Measurements from ENCODE around the gene ITPKC.

DNA sequence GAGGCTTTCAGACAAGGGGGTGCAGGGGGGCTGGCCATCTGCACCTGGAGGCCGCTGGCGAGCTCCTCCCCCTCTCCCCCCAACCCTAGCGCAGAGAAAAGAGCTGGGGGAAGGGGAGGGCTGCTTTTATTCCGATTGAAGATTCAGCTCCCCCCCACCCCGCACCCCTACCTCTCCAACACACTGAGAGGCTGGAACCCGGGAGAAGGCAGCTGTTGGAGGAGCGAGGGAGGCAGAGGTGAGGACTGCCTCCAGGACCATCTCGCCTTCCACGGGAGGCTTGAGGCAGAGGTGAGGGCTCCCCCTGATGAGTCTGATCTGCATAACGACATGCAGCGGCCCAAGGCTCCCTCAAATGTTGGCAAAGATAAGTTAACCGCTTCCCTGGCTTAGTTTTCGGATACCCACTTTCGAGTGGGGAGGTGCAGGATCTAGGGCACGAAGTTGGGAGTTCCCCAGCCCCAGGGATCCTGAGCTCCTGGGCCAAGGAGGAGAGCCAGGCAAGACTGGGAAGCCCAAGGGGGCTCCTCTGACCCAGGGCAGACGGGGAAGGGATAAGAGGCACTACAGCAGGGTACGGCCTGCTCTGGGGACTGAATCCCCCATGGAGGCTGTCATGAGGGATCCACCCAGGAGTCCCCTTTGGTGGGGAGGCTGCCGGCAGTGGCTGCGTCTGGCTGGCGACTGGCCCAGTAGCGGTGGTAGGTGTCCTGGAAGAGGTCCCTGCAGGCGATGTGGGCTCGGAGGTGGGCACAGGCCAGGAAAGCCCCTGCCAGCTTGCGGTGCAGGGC lies 25.3 kb upstream of the ITPKC start:
- TF ChIP-seq TCF7L2 (IDR thresholded peaks at IDR 0.05; ENCODE audit: low read depth, low read length) = no peak
- TF ChIP-seq CTCF (CRISPR knock-in tag; IDR thresholded peaks at IDR 0.05) = no peak
- TF ChIP-seq CHD2 (IDR thresholded peaks at IDR 0.05; ENCODE audit: low read depth, low read length) = no peak
- no peak for TF ChIP-seq POLR2AphosphoS5 (IDR thresholded peaks at IDR 0.05; ENCODE audit: low read depth, low read length)
- TF ChIP-seq, protein P1, sequence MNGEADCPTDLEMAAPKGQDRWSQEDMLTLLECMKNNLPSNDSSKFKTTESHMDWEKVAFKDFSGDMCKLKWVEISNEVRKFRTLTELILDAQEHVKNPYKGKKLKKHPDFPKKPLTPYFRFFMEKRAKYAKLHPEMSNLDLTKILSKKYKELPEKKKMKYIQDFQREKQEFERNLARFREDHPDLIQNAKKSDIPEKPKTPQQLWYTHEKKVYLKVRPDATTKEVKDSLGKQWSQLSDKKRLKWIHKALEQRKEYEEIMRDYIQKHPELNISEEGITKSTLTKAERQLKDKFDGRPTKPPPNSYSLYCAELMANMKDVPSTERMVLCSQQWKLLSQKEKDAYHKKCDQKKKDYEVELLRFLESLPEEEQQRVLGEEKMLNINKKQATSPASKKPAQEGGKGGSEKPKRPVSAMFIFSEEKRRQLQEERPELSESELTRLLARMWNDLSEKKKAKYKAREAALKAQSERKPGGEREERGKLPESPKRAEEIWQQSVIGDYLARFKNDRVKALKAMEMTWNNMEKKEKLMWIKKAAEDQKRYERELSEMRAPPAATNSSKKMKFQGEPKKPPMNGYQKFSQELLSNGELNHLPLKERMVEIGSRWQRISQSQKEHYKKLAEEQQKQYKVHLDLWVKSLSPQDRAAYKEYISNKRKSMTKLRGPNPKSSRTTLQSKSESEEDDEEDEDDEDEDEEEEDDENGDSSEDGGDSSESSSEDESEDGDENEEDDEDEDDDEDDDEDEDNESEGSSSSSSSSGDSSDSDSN (CRISPR knock-in tag; IDR thresholded peaks at IDR 0.05) = no peak
- TF ChIP-seq NCOA5 (CRISPR knock-in tag; IDR thresholded peaks at IDR 0.05) = no peak
- TF ChIP-seq ZNF121 (CRISPR knock-in tag; IDR thresholded peaks at IDR 0.05) = no peak
- TF ChIP-seq TBX3 (IDR thresholded peaks at IDR 0.05; ENCODE audit: borderline replicate concordance) = no peak
- TF ChIP-seq MAZ (IDR thresholded peaks at IDR 0.05; ENCODE audit: borderline replicate concordance, low read depth, low read length) = no peak
- TF ChIP-seq MAZ (CRISPR knock-in tag; IDR thresholded peaks at IDR 0.05; ENCODE audit: low read depth) = no peak
- no peak for TF ChIP-seq ZNF567 (CRISPR knock-in tag; IDR thresholded peaks at IDR 0.05; ENCODE audit: borderline replicate concordance)
- no peak for TF ChIP-seq RFX5 (IDR thresholded peaks at IDR 0.05; ENCODE audit: low read depth, low read length)
- no peak for TF ChIP-seq POLR2G (IDR thresholded peaks at IDR 0.05; ENCODE audit: low read depth, low read length)
- no peak for TF ChIP-seq GATAD2A (CRISPR knock-in tag; IDR thresholded peaks at IDR 0.05)
- TF ChIP-seq, protein P2, sequence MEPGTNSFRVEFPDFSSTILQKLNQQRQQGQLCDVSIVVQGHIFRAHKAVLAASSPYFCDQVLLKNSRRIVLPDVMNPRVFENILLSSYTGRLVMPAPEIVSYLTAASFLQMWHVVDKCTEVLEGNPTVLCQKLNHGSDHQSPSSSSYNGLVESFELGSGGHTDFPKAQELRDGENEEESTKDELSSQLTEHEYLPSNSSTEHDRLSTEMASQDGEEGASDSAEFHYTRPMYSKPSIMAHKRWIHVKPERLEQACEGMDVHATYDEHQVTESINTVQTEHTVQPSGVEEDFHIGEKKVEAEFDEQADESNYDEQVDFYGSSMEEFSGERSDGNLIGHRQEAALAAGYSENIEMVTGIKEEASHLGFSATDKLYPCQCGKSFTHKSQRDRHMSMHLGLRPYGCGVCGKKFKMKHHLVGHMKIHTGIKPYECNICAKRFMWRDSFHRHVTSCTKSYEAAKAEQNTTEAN (CRISPR knock-in tag; conservative IDR thresholded peaks at IDR 0.05) = no peak

Data from HepG2 (cell line).